SK-N-MC (cell line): ENCODE measurements around the gene EDNRA.

Experiments
- DNase-seq: peaks from one replicate; pipeline ENCODE4 v3.0.0-alpha.2; 2011; ENCODE audit warnings: low read depth, low spot score
- H3K27ac ChIP-seq: fragments of 200-600 bp; sonication (generic); 2 replicates; pipeline ENCODE4 v1.5.1; 2016; ENCODE audit warnings: mixed run types
- H3K36me3 ChIP-seq: fragments of 200-600 bp; sonication (generic); 2 replicates; pipeline ENCODE4 v1.6.1; 2017; ENCODE audit warnings: antibody characterized with exemption, low read length, mixed read lengths; ENCODE audit not compliant: insufficient read depth
- H3K4me3 ChIP-seq: fragments of 200-600 bp; sonication (generic); 2 replicates; pipeline ENCODE4 v1.5.1; 2016
- H3K9ac ChIP-seq: fragments of 200-600 bp; sonication (generic); 2 replicates; pipeline ENCODE4 v1.8.0; 2017; ENCODE audit warnings: mixed run types, mixed read lengths; ENCODE audit not compliant: insufficient read length
- H3K9me3 ChIP-seq: fragments of 200-600 bp; sonication (generic); 2 replicates; pipeline ENCODE4 v1.6.1; 2017; ENCODE audit warnings: low read depth, mild to moderate bottlenecking, antibody characterized with exemption, low read length, moderate library complexity, mixed read lengths
- EZH2 ChIP-seq: fragments of 200-600 bp; sonication (generic); IDR thresholded peaks from one replicate; pipeline ENCODE4 v1.6.1; 2017; ENCODE audit warnings: antibody characterized with exemption
- FOXP2 ChIP-seq: optimal IDR thresholded peaks from 2 replicates; pipeline ENCODE3; 2011; ENCODE audit warnings: mild to moderate bottlenecking, moderate library complexity; ENCODE audit not compliant: insufficient read depth; ENCODE audit errors: extremely low read length, control extremely low read depth
- POLR2AphosphoS5 ChIP-seq: IDR thresholded peaks from 2 replicates; pipeline ENCODE4 v1.6.1; 2012; ENCODE audit warnings: mild to moderate bottlenecking, low read depth, low read length, borderline replicate concordance

The EDNRA gene

DNA sequence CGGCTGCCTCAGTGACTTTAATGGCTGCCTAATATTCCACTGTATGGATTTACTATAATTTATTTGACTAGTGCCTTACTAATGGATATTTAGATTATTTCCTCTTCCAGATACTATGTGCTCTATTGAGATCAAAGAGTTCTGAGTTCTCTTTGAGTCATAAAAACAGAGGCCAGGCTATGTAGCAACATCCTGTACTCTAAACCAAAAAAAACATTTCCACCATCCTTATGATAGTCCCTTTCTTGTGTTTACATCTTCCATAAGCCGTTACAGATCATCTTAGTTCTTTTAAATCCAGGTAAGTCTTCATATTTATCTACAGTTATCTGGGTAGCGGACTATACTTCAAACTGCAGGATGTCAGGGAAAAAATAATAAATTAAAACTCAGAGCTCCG is 79.7 kb downstream of the EDNRA start:
- no peak overlapping the region for H3K27ac ChIP-seq
- TF ChIP-seq POLR2AphosphoS5, result no peak
- no peak for TF ChIP-seq EZH2
- no peak for TF ChIP-seq FOXP2
- H3K4me3 ChIP-seq, result no peak overlapping the region
- H3K9ac ChIP-seq, result no peak overlapping the region
- no peaks in the 10 kb centered on the region for H3K36me3 ChIP-seq
- no peak for DNase-seq
- H3K9me3 ChIP-seq, result no peaks in the 10 kb centered on the region

DNA sequence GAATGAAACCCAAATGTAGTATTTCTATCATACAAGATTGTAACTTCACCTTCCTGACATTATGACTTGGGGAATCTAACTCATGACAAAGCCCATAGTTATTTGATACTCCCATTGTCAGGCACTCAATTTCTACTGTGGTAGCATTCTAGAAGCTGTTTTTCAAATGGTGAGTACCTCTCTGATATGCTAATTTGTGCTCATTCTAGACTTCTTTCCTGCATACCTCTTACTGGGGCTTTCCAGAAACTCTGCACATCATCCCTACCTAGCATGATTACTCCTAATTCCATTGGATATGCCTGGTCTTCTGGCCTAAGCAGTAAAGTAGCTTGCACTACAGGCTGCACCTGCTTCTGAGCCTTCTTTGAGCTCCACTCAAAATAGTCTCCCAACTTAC is 85.9 kb downstream of the EDNRA start:
- no peak overlapping the region for H3K4me3 ChIP-seq
- no peak for DNase-seq
- H3K27ac ChIP-seq, result no peak overlapping the region
- TF ChIP-seq POLR2AphosphoS5 (no peak), EZH2 (no peak), FOXP2 (no peak)
- no peak overlapping the region for H3K9ac ChIP-seq
- H3K9me3 ChIP-seq, result no peaks in the 10 kb centered on the region
- no peaks in the 10 kb centered on the region for H3K36me3 ChIP-seq

DNA sequence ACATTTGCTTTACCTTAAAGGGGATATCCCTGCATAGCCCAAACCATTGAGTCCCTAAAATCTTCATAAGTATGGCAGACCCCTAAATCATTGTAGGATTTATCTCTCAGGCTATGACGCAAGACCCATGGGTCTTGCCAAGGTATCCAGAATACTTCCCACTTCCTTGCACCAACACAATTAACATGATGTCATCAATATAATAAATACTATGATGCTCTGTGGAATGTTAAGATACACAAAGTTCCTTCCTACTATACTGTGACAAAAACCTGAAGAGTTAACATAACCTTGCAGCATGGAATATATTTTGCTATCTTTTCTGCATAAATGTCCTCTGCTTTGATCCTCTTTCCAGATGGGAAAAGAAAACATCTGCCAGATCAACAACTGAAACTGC is 86.4 kb downstream of the EDNRA start:
- TF ChIP-seq EZH2, result no peak
- no peak for TF ChIP-seq POLR2AphosphoS5
- TF ChIP-seq FOXP2, result no peak
- DNase-seq, result no peak
- no peak overlapping the region for H3K4me3 ChIP-seq
- no peak overlapping the region for H3K27ac ChIP-seq
- no peak overlapping the region for H3K9ac ChIP-seq
- H3K9me3 ChIP-seq, result no peaks in the 10 kb centered on the region
- H3K36me3 ChIP-seq, result no peaks in the 10 kb centered on the region

DNA sequence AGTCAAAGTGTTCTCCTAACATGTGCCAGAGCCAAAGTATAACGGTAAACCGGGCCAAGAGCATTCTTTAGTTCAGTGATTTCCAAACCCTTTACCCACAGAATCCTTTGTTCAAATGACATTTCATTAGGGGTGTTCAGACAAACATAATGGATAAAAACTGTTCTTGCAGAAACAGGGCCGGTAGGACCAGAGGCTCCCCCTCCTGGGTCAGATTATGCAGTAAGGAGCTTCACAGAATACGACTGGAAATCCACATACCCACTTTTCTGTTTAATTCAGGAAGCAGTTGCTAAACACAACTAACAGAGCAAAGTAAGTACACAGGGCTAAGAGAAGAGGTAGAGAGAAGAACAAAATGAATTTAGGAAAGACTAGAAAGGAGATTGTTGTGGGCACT is 89.7 kb downstream of the EDNRA start:
- Histone ChIP-seq H3K27ac (no peak overlapping the region), H3K4me3 (no peak overlapping the region), H3K9ac (no peak overlapping the region), H3K9me3 (no peaks in the 10 kb centered on the region), H3K36me3 (no peaks in the 10 kb centered on the region)
- DNase-seq, result no peak
- no peak for TF ChIP-seq EZH2

DNA sequence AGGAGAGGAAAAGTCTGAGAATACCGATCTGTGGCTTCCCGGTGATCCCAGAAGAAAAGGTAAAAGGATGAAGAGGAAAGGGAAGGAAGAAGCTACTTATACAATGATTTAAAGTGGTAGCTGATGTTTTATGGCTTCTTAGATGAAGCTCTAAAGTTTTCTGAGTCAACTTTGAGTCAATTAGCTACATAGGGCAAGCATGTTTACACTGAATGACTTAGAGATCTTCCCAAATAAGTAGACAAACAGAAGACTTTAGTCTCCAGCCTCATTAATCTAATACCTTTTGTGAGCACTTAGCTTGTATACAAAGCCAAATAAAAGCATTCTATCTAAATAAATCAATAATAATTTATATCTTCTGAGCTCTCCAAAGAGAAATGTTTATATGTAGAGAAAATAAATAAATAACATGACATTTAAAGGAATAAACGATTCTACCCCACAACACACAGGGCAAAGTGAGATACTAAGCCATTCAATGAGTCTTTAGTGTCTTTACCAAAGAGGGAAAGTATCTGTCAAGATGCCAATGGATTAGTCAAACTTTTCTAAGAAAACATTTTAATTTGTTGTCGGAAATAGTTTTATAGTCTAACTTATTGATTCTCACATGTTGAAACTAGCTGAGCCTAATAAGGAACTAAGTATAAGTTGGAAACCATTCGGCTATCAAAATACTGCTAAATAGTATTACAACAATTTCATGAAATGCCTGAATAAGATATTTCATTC is 90.3 kb downstream of the EDNRA start:
- DNase-seq, result no peak
- Histone ChIP-seq H3K4me3 (no peak overlapping the region), H3K36me3 (no peaks in the 10 kb centered on the region), H3K27ac (no peak overlapping the region), H3K9me3 (no peaks in the 10 kb centered on the region), H3K9ac (no peak overlapping the region)
- TF ChIP-seq EZH2, result no peak
- TF ChIP-seq POLR2AphosphoS5, result no peak
- TF ChIP-seq FOXP2, result no peak

DNA sequence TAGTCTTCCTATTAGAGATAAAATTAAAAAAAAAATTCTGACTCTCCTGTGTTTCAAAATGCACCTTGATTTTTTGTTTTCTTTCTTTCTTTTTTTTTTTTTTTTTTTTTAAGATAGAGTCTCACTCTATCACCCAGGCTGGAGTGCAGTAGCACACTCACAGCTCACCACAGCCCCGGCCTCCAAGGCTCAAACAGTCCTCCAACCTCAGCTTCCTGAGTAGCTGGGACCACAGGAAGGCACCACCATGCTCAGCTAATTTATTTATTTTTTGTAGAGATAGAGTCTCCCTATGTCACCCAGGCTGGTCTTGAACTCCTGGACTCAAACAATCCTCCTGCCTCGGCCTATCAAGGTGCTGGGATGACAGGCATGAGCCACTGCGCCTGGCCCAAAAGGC is 95.2 kb downstream of the EDNRA start:
- no peak for TF ChIP-seq FOXP2
- no peak overlapping the region for H3K27ac ChIP-seq
- DNase-seq, result no peak
- no peak overlapping the region for H3K9ac ChIP-seq
- no peaks in the 10 kb centered on the region for H3K9me3 ChIP-seq
- no peak overlapping the region for H3K4me3 ChIP-seq
- no peaks in the 10 kb centered on the region for H3K36me3 ChIP-seq

DNA sequence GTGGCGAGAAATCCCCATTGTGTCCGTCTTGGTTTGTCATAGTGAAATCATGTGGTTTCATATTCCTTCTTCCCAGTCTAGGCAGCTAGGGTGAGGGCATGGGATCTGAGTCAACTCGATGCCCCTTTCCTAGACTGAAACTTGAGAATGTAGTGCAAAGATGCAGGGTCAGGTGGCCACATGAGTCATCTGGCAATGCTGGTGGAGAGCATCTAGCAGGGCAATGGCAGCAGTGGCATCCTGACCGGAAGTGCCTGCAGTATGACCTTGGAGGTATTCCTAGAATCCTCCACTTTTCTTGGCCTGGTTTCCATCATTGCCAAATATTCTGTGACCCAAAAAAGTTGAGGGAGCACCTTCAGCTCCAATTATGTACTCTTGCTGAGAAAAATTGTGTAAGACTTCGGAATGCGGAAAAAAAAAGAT is 97.2 kb downstream of the EDNRA start:
- H3K36me3 ChIP-seq, result no peaks in the 10 kb centered on the region
- no peak overlapping the region for H3K4me3 ChIP-seq
- no peaks in the 10 kb centered on the region for H3K9me3 ChIP-seq
- no peak overlapping the region for H3K27ac ChIP-seq
- H3K9ac ChIP-seq, result no peak overlapping the region
- no peak for DNase-seq
- TF ChIP-seq EZH2 (no peak), POLR2AphosphoS5 (no peak), FOXP2 (no peak)

DNA sequence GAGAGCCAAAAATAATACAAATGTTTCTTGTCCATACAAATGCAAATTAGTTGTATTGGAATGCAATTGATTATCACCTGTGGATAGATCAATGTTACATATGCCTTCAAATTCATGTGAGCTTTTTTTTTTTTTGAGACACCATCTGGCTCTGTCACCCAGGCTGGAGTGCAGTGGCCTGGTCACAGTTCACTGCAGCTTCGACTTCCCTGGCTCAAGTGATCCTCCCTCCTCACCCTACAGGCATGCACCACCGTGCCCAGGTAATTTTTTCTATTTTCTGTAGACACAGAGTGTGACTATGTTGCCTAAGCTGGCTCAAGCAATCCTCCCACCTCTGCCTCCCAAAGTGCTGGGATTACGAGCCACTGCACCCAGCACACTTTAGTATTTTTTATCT is 97.7 kb downstream of the EDNRA start:
- Histone ChIP-seq H3K9me3 (no peaks in the 10 kb centered on the region), H3K27ac (no peak overlapping the region), H3K4me3 (no peak overlapping the region), H3K9ac (no peak overlapping the region), H3K36me3 (no peaks in the 10 kb centered on the region)
- DNase-seq, result no peak
- no peak for TF ChIP-seq EZH2

DNA sequence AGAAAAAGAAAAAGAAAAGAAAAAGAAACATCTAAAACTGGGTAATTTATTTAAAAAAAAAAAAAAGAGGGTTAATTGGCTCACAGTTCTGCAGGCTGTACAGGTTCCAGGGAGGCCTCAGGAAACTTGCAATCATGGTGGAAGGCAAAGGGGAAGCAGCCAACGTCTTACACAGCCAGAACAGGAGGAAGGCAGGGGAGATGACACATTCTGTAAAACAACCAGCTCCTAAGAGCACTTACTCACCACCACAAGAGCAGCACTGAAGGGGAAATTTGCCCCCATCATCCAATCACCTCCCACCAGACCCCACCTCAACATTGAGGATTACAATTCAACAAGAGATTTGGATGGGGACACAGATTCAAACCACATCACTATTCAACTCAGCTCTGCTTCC is 99.5 kb downstream of the EDNRA start:
- Histone ChIP-seq H3K9ac (no peak overlapping the region), H3K4me3 (no peak overlapping the region), H3K9me3 (no peaks in the 10 kb centered on the region), H3K36me3 (no peaks in the 10 kb centered on the region), H3K27ac (no peak overlapping the region)
- DNase-seq, result no peak
- no peak for TF ChIP-seq POLR2AphosphoS5
- no peak for TF ChIP-seq FOXP2
- TF ChIP-seq EZH2, result no peak
